ENCODE measurements around the gene SPATA22.

DNA sequence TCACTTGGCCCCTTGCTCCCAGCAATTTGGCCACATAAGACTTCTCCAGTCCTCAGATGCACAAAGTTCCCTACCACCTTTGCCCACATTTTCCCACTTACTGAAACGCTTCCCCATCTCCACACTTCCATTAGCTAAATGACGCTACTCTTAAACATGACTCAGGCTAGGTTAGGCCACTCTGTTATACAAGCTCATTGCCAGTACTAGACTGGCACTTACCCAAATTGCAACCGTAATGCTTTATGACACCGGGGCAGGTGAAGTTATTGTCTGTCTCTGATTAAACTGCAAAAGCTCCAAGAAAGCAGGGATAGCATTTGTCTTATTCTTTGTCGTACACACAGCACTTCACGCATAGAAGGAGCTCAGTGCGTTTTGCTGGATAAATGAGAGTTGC, 33.4 kb upstream of the SPATA22 start:
- TF ChIP-seq POLR2AphosphoS5 (IDR thresholded peaks at IDR 0.05): no peak
- TF ChIP-seq, protein P1, sequence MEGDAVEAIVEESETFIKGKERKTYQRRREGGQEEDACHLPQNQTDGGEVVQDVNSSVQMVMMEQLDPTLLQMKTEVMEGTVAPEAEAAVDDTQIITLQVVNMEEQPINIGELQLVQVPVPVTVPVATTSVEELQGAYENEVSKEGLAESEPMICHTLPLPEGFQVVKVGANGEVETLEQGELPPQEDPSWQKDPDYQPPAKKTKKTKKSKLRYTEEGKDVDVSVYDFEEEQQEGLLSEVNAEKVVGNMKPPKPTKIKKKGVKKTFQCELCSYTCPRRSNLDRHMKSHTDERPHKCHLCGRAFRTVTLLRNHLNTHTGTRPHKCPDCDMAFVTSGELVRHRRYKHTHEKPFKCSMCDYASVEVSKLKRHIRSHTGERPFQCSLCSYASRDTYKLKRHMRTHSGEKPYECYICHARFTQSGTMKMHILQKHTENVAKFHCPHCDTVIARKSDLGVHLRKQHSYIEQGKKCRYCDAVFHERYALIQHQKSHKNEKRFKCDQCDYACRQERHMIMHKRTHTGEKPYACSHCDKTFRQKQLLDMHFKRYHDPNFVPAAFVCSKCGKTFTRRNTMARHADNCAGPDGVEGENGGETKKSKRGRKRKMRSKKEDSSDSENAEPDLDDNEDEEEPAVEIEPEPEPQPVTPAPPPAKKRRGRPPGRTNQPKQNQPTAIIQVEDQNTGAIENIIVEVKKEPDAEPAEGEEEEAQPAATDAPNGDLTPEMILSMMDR (IDR thresholded peaks at IDR 0.05): no peak

Data from gastroesophageal sphincter (tissue), 3 donors.